Tibial artery (tissue), 4 donors: ENCODE data around the gene KDSR.

Source experiments
- DNase-seq, 2 donors: peaks; one replicate each; pipeline ENCODE4 v3.0.0-alpha.2; 2019
- H3K27ac ChIP-seq, 2 donors: fragments of 200-600 bp; sonication (generic) in 1 of 2; 1 replicate in 1 of 2; 2 replicates in 1 of 2; pipeline ENCODE4 v1.5.1; 2018 to 2019; ENCODE audit warnings: mild to moderate bottlenecking in 1 of 2
- H3K27me3 ChIP-seq, 2 donors: fragments of 200-600 bp; sonication (generic) in 1 of 2; one replicate each; pipeline versions ENCODE4 v1.5.1 to v1.6.0; 2016 to 2019
- H3K36me3 ChIP-seq, 3 donors: fragments of 200-600 bp; sonication (generic) in 2 of 3; one replicate each; pipeline ENCODE4 v1.5.1; 2016 to 2019; ENCODE audit warnings: mild to moderate bottlenecking in 2 of 3
- H3K4me1 ChIP-seq, 4 donors: fragments of 200-600 bp; sonication (generic) in 2 of 4; 1 replicate in 3 of 4; 2 replicates in 1 of 4; pipeline ENCODE4 v1.5.1; 2016 to 2019
- H3K4me3 ChIP-seq, 2 donors: fragments of 200-600 bp; sonication (generic) in 1 of 2; 1 replicate in 1 of 2; 2 replicates in 1 of 2; pipeline ENCODE4 v1.5.1; 2018 to 2019; ENCODE audit warnings: mild to moderate bottlenecking in 2 of 2
- H3K9me3 ChIP-seq, 3 donors: fragments of 200-600 bp; sonication (generic) in 1 of 3; one replicate each; pipeline ENCODE4 v1.5.1; 2016 to 2019
- CTCF ChIP-seq, 2 experiments: fragments of 200-600 bp in 1 of 2; fragments of 450-650 bp in 1 of 2; IDR thresholded peaks; one replicate each; pipeline ENCODE4 v1.5.1; 2017 to 2019; ENCODE audit warnings: antibody characterized with exemption in 2 of 2, mild to moderate bottlenecking in 1 of 2, moderate library complexity in 1 of 2
- intact Hi-C: fragments of 100-400 bp; cut with DNase I; formaldehyde crosslinking; loops from one replicate; pipeline ENCODE4 v1.15.0; 2023; ENCODE audit warnings: low total_unique reads

The KDSR gene

GRCh38 chr18:63342206-63342605 lies 24.8 kb downstream of the KDSR start:
- H3K36me3 ChIP-seq, result peaks cover 35 to 94% (median 74%) of the 10 kb centered on the region in 3 donors
- intact Hi-C loops, result loop anchor here (10.0 kb wide), 1 partner anchor 317 kb away; no protein-coding TSS in a partner anchor
- peak in 1 of 2 experiments; percentile 18 for TF ChIP-seq CTCF (IDR thresholded peaks at IDR 0.05)
- no peaks in the 10 kb centered on the region for H3K9me3 ChIP-seq
- no peak overlapping the region for H3K4me3 ChIP-seq
- no peak for DNase-seq
- H3K27ac ChIP-seq, result no peak overlapping the region
- H3K27me3 ChIP-seq, result no peaks in the 10 kb centered on the region
- H3K4me1 ChIP-seq, result peaks cover 0 to 15% (median 5%) of the 10 kb centered on the region in 4 donors

GRCh38 chr18:63339920-63340484 lies 27.0 kb downstream of the KDSR start:
- peaks cover 0 to 10% (median 3%) of the 10 kb centered on the region in 4 donors for H3K4me1 ChIP-seq
- no peak overlapping the region for H3K4me3 ChIP-seq
- intact Hi-C loops, result loop anchor here (10.0 kb wide), 1 partner anchor 315 kb away; no protein-coding TSS in a partner anchor
- peaks cover 39 to 87% (median 72%) of the 10 kb centered on the region in 3 donors for H3K36me3 ChIP-seq
- TF ChIP-seq CTCF (IDR thresholded peaks at IDR 0.05), result peak; percentile 12 to 43
- H3K9me3 ChIP-seq, result no peaks in the 10 kb centered on the region
- DNase-seq, result no peak
- no peaks in the 10 kb centered on the region for H3K27me3 ChIP-seq
- H3K27ac ChIP-seq, result no peak overlapping the region

- intact Hi-C loops, result no loop called here
- no peak for TF ChIP-seq CTCF (IDR thresholded peaks at IDR 0.05)
- peaks cover 38 to 86% (median 66%) of the 10 kb centered on the region in 3 donors for H3K36me3 ChIP-seq
Measured at GRCh38 chr18:63336366-63337099, 30.5 kb downstream of the KDSR start.

GRCh38 chr18:63331105-63331504 lies 35.9 kb downstream of the KDSR start:
- no peak overlapping the region for H3K27ac ChIP-seq
- no peaks in the 10 kb centered on the region for H3K9me3 ChIP-seq
- intact Hi-C loops, result no loop called here
- H3K4me1 ChIP-seq, result peaks cover 0 to 5% (median 2%) of the 10 kb centered on the region in 4 donors
- H3K36me3 ChIP-seq, result peaks cover 41 to 58% (median 46%) of the 10 kb centered on the region in 3 donors
- H3K4me3 ChIP-seq, result no peak overlapping the region
- TF ChIP-seq CTCF (IDR thresholded peaks at IDR 0.05), result no peak
- H3K27me3 ChIP-seq, result no peaks in the 10 kb centered on the region
- no peak for DNase-seq

More at GRCh38 chr18:63336366-63337099, 30.5 kb downstream of the KDSR start:
- Histone ChIP-seq H3K27me3 (no peaks in the 10 kb centered on the region), H3K4me3 (no peak overlapping the region), H3K27ac (peak overlapping the region; percentile 44 to 49), H3K4me1 (peaks cover 0 to 10% (median 3%) of the 10 kb centered on the region in 4 donors), H3K9me3 (no peaks in the 10 kb centered on the region)
- DNase-seq, result no peak

GRCh38 chr18:63329431-63330145 lies 37.4 kb downstream of the KDSR start:
- intact Hi-C loops, result no loop called here

More at GRCh38 chr18:63329431-63330145, 37.4 kb downstream of the KDSR start:
- H3K27ac ChIP-seq, result no peak overlapping the region
- no peak for TF ChIP-seq CTCF (IDR thresholded peaks at IDR 0.05)
- H3K27me3 ChIP-seq, result no peaks in the 10 kb centered on the region
- DNase-seq, result no peak
- H3K4me1 ChIP-seq, result no peaks in the 10 kb centered on the region
- no peak overlapping the region for H3K4me3 ChIP-seq
- H3K36me3 ChIP-seq, result peaks cover 31 to 43% (median 34%) of the 10 kb centered on the region in 3 donors
- H3K9me3 ChIP-seq, result no peaks in the 10 kb centered on the region
